ENCODE data around the gene ACAP3.

- TF ChIP-seq CTCF (IDR thresholded peaks at IDR 0.05; ENCODE audit: low read depth, low read length, poor library complexity, severe bottlenecking) (no peak), EZH2phosphoT487 (IDR thresholded peaks at IDR 0.05; ENCODE audit: borderline replicate concordance, low read length) (no peak)
These were observed 39.4 kb downstream of the ACAP3 start for GRCh38 chr1:1268284-1268682.

All from DOHH2 (cell line).